Cerebellar nuclear complex (tissue), 1 donor: ENCODE results near the gene VAC14.

Experiments used
- DNase-seq, 2 experiments: peaks; one replicate each; lab custom pipeline; 2025; lab: John Stamatoyannopoulos, UW

The VAC14 gene

DNA sequence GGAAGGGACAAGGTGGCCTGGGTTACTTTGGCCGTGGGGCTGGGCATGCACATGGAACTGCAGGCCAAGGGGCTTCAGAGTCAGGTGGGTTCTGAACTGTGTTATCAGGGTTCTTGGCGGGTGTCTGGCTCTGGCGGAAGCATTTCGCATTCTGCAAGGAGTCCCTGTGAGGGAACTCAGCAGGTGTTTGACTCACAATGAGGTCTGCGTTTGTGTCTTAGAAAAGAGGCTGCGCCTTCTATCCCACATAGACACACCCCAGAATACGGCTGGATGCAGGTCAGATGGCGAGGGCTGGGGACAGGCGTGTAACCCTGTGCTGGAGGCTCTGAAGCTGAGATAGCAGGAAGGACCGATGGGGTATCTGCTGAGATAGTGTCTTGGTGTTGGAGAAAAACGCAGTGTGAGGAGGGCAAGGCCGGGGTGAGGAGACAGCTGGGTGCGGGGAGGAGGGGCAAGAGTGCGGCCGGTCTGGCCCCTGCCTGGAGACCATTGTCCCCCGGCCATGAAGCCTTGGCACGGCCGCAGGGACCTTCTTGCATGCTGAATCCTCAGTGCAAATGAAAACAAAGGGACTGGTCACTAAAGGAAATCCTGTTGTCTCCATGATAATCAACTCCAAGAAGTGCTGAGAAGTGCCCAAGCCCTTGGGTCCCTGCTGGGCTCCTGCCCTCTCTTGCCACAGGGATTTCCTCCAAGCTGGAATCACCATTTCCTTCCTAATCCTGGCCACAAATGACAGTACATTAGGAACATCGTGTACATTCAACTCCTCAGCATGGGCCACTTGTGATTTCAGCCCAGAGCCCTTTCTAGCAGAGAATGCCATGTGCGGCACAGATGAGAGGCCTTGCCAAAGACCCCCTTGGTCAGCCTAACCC, 92.4 kb downstream of the VAC14 start:
- no peak for DNase-seq

DNA sequence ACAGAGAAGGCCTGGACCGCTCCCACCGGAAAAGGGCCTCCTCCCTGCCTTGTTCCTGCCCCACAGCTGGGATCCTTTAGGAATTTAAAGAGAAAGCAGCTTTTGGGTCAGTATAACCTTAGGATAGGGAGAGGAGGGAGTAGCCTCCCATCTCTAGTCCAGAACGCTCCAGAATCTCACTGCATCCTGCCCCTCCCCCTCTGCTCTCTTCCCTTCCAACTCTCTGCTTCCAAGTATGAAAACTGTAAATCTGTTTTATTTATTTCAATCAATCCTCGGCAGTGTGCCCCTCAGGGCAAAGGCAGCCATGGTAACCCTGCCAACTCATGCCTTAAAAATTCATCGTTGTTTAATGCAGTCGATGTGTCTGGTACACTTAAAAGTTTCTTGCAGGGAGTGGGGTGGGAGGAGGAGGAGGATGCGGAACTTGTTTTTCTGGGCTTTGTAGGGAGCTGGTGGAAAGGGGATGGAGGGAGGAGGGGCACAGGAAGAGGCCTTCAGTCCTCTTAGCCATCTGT, 94.0 kb downstream of the VAC14 start:
- DNase-seq: no peak

- DNase-seq: no peak
These were observed 95.9 kb downstream of the VAC14 start for GRCh38 chr16:70705056-70705455.

- DNase-seq: peak in 1 of 2 experiments; percentile 23
These were observed 96.4 kb downstream of the VAC14 start for GRCh38 chr16:70704586-70704985.

DNA sequence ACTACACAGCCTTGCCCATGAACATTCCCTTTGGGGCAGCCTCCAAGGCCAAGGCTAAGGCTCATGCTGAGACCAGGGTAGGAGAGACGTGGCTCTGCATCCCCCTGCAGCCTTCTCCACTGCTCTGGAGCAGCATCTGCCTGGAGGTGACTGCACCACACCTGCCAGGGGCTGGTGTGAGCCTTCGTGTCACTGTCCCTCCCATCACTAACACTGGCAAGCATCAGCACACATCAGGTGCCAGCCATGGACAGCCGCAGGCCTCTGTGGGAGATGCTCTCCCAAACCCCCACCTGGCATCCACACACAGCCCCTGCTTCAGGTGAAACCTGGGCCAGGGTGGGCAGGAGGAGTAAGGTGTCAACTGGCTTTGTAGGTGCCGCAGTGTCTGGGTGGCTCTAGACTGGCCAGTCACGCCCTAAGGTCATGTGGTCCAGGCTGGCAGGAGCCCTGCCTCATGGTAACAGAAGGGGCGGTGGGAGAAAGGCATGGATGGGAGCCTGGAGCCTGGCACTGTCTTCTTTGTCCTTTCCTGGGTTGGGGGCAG, 97.0 kb downstream of the VAC14 start:
- DNase-seq: no peak

- DNase-seq: peak in 1 of 2 experiments; percentile 63
These were observed 97.7 kb downstream of the VAC14 start for GRCh38 chr16:70703041-70703834.

GRCh38 chr16:70702624-70703023, 98.3 kb downstream of the VAC14 start:
- DNase-seq: no peak

DNA sequence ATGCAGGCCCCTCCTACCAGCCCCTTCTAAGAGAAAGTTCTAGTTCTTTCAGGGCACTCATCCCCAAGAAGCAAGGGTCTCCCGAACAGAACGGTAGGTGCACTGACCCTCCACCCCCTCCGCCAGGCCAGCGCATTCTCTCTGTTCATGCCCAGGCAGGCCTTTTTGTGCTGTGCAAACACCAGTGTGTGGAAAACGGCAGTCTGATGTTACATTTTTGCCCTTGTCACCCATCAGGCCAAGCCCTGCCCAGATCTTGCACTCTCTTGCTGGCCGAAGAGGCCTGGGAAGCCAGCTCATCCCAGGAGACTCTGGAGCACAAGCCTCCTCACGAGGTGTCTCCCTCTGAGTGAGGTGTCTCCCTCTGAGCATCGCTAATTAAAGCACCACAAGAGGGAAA, 99.0 kb downstream of the VAC14 start:
- no peak for DNase-seq

DNA sequence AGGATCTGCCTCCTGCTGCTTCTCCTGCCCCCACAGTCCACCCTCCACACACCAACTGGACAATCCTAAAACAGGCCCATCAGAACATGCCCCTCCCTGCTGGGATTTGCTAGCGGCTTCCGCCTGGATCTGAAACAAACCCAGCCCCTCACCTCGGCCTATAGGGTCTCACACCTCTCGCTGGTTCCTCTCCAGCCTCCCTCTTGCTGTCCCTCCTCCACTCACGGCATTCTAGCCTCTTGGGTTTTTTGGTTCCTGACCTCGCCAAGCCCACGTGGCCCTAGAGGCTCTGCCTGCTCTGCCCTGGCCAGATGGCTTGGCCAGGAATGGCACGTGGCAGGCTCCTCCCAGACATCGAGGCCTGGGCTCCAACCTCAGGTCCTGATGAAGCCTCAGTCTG, 99.4 kb downstream of the VAC14 start:
- no peak for DNase-seq

GRCh38 chr16:70701036-70701435, 99.9 kb downstream of the VAC14 start:
- DNase-seq: no peak

GRCh38 chr16:70700101-70701020, 100.6 kb downstream of the VAC14 start:
- DNase-seq: no peak

DNA sequence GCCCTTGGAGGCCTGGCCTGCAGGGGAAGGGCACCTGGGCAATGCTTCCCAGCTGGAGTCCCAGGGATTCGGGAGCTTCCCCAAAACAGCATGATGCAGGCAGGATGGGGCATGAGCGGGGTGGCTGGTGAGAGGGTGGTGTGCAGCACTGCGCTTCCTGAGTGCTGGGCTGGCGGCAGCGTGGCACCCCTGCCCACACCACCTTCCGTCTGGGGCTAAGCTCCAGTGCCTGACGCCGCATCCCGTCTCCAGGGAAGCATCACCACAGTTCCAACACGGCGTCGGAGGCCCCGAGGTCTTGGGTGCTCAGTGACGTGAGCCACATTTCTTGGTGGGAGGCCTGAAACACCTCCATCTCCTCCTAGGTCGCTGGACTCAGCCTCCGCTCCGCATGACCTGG, 101.3 kb downstream of the VAC14 start:
- no peak for DNase-seq

GRCh38 chr16:70698901-70699300, 102.1 kb downstream of the VAC14 start:
- no peak for DNase-seq

GRCh38 chr16:70697594-70698170, 103.3 kb downstream of the VAC14 start:
- no peak for DNase-seq

- DNase-seq: no peak
These were observed 103.9 kb downstream of the VAC14 start for GRCh38 chr16:70696952-70697593.

DNA sequence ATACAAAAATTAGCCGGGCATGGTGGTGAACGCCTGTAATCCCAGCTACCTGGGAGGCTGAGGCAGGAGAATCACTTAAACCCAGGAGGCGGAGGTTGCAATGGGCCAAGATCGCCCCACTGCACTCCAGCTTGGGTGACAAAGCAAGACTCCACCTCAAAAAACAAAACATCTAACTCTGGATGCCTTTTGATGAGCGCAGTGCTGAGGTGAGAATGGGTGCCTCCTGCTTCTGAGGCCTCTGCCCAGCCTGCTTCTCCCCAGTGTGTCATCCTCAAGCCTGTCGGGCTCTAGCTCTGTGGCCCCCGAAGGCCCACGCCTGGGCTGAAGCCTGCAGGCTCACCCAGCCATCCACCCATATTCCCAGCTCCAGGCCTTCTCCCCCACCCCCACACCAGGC, 104.6 kb downstream of the VAC14 start:
- DNase-seq: no peak

GRCh38 chr16:70695331-70696070, 105.5 kb downstream of the VAC14 start:
- no peak for DNase-seq

GRCh38 chr16:70694868-70695218, 106.1 kb downstream of the VAC14 start:
- no peak for DNase-seq

- no peak for DNase-seq
These were observed 106.7 kb downstream of the VAC14 start for GRCh38 chr16:70694088-70694867.
